Tibial nerve (tissue), 4 donors: Measurements from ENCODE around the gene PDLIM7. TPM values are rescaled to one million over a fixed set of nuclear protein-coding genes. Genes with fewer than 3 reads are reported as not detected.

ENCODE experiments used
- DNase-seq, 2 donors: peaks; one replicate each; pipeline ENCODE4 v3.0.0-alpha.2; 2019; ENCODE audit warnings: low spot score in 2 of 2
- H3K27ac ChIP-seq, 4 donors: fragments of 200-600 bp; sonication (generic) in 3 of 4; one replicate each; pipeline ENCODE4 v1.5.1; 2017 to 2019; ENCODE audit warnings: mild to moderate bottlenecking in 1 of 4
- H3K27me3 ChIP-seq, 2 donors: fragments of 200-600 bp; sonication (generic) in 1 of 2; one replicate each; pipeline versions ENCODE4 v1.5.1 to v1.6.0; 2017 to 2019
- H3K36me3 ChIP-seq, 3 donors: fragments of 200-600 bp; sonication (generic); one replicate each; pipeline ENCODE4 v1.5.1; 2018 to 2019
- H3K4me1 ChIP-seq, 4 donors: fragments of 200-600 bp; sonication (generic) in 3 of 4; one replicate each; pipeline ENCODE4 v1.5.1; 2017 to 2019
- H3K4me3 ChIP-seq, 4 donors: fragments of 200-600 bp; sonication (generic) in 3 of 4; one replicate each; pipeline ENCODE4 v1.5.1; 2017 to 2019; ENCODE audit warnings: mild to moderate bottlenecking in 1 of 4, moderate library complexity in 1 of 4
- H3K9me3 ChIP-seq, 4 donors: fragments of 200-600 bp; sonication (generic) in 3 of 4; one replicate each; pipeline ENCODE4 v1.5.1; 2017 to 2019
- EP300 ChIP-seq, 2 donors: sonication (generic); formaldehyde crosslinking; IDR thresholded peaks; one replicate each; pipeline ENCODE4 v1.6.1; 2017; ENCODE audit warnings: antibody characterized with exemption in 2 of 2, mild to moderate bottlenecking in 1 of 2
- POLR2A ChIP-seq, 2 donors: fragments of 450-650 bp; IDR thresholded peaks; one replicate each; pipeline ENCODE4 v1.6.1; 2017; ENCODE audit warnings: antibody characterized with exemption in 2 of 2, mild to moderate bottlenecking in 2 of 2, moderate library complexity in 2 of 2
- WGBS, 2 donors: methylation state at CpG; one replicate each; pipeline ENCODE4 v1.1.5; 2018; 5-methylcytosine and 5-hydroxymethylcytosine counted together
- total RNA-seq, 4 donors: library from RNA; depleted of rRNA; stranded (reverse); fragments of >200 nt; gene quantifications; one replicate each; pipeline ENCODE4 v1.1.0, GENCODE V29; 2016
- TF ChIP-seq, protein P1 (sequence below), 5 experiments: fragments of 200-600 bp in 3 of 5; fragments of 450-650 bp in 2 of 5; sonication (generic) in 3 of 5; IDR thresholded peaks; one replicate each; pipeline ENCODE4 v1.5.1; 2016 to 2019; ENCODE audit warnings: antibody characterized with exemption in 5 of 5, mild to moderate bottlenecking in 3 of 5, moderate library complexity in 2 of 5

PDLIM7 gene
- 100 to 1,000 TPM in 1 of 4 donors, 10 to 100 TPM in 3; 78.0 to 138 (median 89.9) TPM for total RNA-seq

DNA sequence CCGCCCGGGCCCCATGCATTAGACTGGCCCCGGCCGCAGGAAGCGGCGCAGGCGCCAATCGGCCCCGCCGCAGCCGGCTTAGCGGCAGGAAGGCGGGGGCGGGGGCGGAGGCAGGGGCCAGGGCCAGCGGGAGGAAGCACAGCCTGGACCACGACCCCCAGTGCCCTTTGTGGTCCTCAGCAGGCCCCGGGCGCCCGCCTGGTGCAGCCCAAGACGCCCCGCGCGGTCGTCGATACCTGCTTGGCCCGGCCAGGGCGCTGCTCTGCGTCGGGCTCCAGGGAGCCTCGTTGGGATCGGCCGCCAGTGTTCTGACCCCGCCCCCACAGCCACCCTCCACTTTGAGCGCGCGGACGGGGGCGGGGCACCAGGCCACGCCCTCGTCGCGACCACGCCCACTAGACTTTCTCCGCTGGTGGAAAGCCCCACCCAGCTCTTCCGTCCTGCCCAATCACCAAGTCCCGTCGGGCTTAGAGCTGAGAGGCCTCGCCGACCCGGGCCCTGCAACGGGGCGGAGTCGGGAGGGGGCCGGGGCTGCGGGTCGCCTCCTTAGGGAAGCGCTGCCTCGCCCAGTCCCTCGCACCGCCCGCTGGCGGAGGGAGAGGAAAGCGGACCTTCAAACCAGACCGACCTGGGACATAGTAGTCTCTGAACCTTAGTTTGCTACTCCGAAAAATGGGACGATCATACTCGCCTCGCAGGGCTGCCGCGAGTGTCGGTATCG, at the start of gene PDLIM7:
Gene PDLIM7, minus strand, starts transcription at position 313 of the 721 bp plus-strand sequence. CDS start 1,092 bp downstream, outside the sequence.
- no peaks in the 10 kb centered on the region for H3K9me3 ChIP-seq
- peaks cover 0 to 77% (median 49%) of the 10 kb centered on the region in 4 donors for H3K4me1 ChIP-seq
- H3K27me3 ChIP-seq: no peaks in the 10 kb centered on the region
- 0% methylated on average over 38 to 43 of the region's 73 CpGs for WGBS, 2 donors
- DNase-seq: peak; percentile 96 to 97
- peaks cover 0 to 1% (median 0%) of the 10 kb centered on the region in 3 donors for H3K36me3 ChIP-seq
- TF ChIP-seq, protein P1, sequence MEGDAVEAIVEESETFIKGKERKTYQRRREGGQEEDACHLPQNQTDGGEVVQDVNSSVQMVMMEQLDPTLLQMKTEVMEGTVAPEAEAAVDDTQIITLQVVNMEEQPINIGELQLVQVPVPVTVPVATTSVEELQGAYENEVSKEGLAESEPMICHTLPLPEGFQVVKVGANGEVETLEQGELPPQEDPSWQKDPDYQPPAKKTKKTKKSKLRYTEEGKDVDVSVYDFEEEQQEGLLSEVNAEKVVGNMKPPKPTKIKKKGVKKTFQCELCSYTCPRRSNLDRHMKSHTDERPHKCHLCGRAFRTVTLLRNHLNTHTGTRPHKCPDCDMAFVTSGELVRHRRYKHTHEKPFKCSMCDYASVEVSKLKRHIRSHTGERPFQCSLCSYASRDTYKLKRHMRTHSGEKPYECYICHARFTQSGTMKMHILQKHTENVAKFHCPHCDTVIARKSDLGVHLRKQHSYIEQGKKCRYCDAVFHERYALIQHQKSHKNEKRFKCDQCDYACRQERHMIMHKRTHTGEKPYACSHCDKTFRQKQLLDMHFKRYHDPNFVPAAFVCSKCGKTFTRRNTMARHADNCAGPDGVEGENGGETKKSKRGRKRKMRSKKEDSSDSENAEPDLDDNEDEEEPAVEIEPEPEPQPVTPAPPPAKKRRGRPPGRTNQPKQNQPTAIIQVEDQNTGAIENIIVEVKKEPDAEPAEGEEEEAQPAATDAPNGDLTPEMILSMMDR (IDR thresholded peaks at IDR 0.05): peak in 3 of 5 experiments; percentile 13 to 50 (median 30)
- TF ChIP-seq POLR2A (IDR thresholded peaks at IDR 0.05) (peak; percentile 87 to 96), EP300 (IDR thresholded peaks at IDR 0.05) (peak in 1 of 2 donors; percentile 95)
- peak within 1 kb of the TSS; percentile 78 to 97 (median 91) for H3K27ac ChIP-seq
- H3K4me3 ChIP-seq: peak within 1 kb of the TSS; percentile 46 to 92 (median 66)

DNA sequence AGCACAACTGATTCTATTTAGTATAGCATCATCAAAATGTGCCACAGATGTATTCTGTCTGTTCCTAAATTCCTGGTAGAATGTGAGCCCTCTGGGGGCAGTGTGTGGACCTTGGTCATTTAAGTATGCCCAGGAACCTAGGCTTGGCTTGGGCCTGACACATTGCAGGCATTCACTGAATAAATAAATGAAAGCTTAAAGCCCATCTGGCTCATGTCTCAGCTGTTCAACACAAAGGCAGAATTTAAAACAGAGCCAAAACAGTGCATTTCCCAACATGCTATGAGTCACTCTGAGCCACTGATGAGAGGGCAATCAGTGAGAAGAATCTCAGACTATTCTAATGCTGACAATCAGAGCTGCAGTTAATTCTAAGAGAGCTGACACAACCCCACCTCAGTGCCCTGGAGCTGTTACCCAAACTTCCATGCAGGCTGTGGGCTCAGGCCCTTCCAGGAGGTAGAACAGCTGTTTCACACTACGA, 48.9 kb upstream of the PDLIM7 start:
- Histone ChIP-seq H3K9me3 (no peaks in the 10 kb centered on the region), H3K27me3 (no peaks in the 10 kb centered on the region), H3K36me3 (no peaks in the 10 kb centered on the region), H3K4me1 (peaks cover 0 to 70% (median 19%) of the 10 kb centered on the region in 4 donors), H3K4me3 (no peak overlapping the region), H3K27ac (peak overlapping the region; percentile 24 to 91 (median 71))
- 29 to 40% methylated on average over 1 of the region's 1 CpG for WGBS, 2 donors
- TF ChIP-seq POLR2A (IDR thresholded peaks at IDR 0.05) (no peak), EP300 (IDR thresholded peaks at IDR 0.05) (peak in 1 of 2 donors; percentile 75)
- DNase-seq: peak in 1 of 2 donors; percentile 49

DNA sequence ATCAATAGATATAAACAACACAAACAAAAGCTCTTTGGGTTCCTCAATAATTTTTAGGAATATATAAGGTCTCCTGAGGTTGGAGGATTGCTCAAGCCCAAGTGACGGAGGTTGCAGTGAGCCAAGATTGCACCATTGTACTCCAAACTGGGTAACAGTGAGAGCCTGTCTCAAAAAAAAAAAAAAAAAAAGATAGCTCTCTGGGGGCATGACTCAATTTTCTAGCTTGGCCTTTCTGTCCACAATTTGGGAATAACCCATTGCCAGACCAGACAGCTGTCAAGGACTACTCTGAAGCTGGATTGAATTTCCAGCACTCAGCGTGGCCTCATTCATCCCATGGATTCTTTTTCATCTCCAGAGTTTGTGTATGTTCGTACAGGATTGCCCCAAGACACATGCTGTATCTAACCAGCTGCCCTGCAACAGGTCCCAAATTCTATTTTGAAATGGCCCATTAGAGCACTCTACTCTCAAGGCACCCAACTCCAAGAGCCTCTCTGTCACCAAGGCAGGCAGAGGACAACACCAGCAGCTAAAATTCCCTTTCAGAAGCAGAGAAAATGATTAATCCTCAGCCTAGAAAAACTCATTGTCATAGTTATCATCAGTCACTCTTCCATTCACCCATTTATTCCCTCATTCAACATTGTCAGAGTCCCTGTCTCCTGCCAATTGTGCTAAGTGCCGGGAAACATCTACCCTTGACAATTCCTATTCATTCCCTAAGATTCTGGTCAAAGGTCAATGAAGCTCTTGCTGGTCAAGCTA, 48.3 kb upstream of the PDLIM7 start:
- Histone ChIP-seq H3K27ac (peak overlapping the region in 3 of 4 donors; percentile 65 to 91 (median 77)), H3K4me3 (no peak overlapping the region), H3K27me3 (no peaks in the 10 kb centered on the region), H3K9me3 (no peaks in the 10 kb centered on the region), H3K4me1 (peaks cover 0 to 66% (median 19%) of the 10 kb centered on the region in 4 donors), H3K36me3 (no peaks in the 10 kb centered on the region)
- TF ChIP-seq, protein P1 (IDR thresholded peaks at IDR 0.05): no peak
- TF ChIP-seq POLR2A (IDR thresholded peaks at IDR 0.05) (no peak), EP300 (IDR thresholded peaks at IDR 0.05) (peak; percentile 50 to 83)
- DNase-seq: peak; percentile 70 to 87
- WGBS, 2 donors: 26 to 37% methylated on average over 4 of the region's 4 CpGs

DNA sequence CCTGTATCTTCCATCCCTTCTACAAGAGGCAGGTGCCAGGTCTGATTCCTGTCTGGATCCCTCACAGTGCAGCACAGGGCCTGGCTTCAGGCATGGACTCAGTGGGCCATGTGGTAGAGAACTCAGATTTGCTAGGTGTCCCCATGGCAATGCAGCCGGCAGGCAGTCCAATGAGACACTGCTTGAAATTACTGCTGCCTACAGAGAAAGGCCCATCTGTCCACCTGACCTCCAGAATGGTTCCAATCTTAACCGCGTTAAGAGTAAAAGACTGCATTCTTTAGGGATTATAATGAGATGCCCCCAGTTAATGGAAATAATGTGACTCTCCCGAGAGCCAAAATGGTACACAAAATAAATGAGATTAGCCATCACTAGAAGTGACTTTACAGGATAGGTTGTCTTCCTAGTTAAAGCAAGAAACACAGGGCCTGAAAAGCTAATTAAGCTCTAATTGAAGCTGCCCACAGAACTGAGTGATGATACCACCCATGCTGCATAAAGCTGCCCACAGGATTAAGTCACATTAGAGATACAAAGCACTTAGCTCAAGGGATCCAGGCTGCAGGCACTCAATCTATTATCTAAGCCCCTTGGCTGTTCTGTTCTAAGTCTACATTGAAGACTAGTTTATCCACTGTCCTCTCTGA, 45.5 kb upstream of the PDLIM7 start:
- Histone ChIP-seq H3K9me3 (no peaks in the 10 kb centered on the region), H3K36me3 (peaks cover 0 to 10% (median 6%) of the 10 kb centered on the region in 3 donors), H3K27ac (peak overlapping the region in 1 of 4 donors; percentile 91), H3K4me3 (no peak overlapping the region), H3K4me1 (peaks cover 0 to 75% (median 24%) of the 10 kb centered on the region in 4 donors), H3K27me3 (no peaks in the 10 kb centered on the region)
- TF ChIP-seq, protein P1 (IDR thresholded peaks at IDR 0.05): no peak
- TF ChIP-seq POLR2A (IDR thresholded peaks at IDR 0.05): no peak
- no peak for TF ChIP-seq EP300 (IDR thresholded peaks at IDR 0.05)
- no peak for DNase-seq
- WGBS, 2 donors: 78 to 81% methylated on average over 4 of the region's 4 CpGs

DNA sequence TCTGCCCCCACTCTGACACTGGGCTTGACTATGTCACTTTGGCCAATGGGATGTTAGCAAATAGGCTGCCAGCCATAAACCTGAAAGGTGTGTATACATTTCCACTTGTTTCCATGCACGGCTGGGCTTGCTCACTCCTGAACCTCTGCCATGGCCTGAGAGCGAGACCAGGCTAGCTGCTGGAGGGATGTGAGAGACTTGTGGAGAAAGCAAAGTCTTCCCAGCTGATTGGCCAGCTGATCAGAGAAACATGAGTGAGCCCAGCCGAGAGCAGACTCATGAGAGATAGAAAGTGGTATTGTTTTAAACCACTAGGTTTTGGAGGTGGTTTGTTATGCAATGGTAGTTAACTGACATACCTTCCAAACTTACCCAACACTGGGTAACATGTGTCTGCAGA, 43.0 kb upstream of the PDLIM7 start:
- 80 to 81% methylated on average over 3 of the region's 3 CpGs for WGBS, 2 donors
- Histone ChIP-seq H3K4me3 (no peak overlapping the region), H3K36me3 (peaks cover 0 to 32% (median 16%) of the 10 kb centered on the region in 3 donors), H3K9me3 (no peaks in the 10 kb centered on the region), H3K4me1 (peaks cover 0 to 73% (median 26%) of the 10 kb centered on the region in 4 donors), H3K27ac (peak overlapping the region in 1 of 4 donors; percentile 1), H3K27me3 (no peaks in the 10 kb centered on the region)
- TF ChIP-seq, protein P1 (IDR thresholded peaks at IDR 0.05): no peak
- no peak for TF ChIP-seq POLR2A (IDR thresholded peaks at IDR 0.05)
- no peak for DNase-seq
